ENCODE results near the gene ARHGAP40.

The ARHGAP40 gene

DNA sequence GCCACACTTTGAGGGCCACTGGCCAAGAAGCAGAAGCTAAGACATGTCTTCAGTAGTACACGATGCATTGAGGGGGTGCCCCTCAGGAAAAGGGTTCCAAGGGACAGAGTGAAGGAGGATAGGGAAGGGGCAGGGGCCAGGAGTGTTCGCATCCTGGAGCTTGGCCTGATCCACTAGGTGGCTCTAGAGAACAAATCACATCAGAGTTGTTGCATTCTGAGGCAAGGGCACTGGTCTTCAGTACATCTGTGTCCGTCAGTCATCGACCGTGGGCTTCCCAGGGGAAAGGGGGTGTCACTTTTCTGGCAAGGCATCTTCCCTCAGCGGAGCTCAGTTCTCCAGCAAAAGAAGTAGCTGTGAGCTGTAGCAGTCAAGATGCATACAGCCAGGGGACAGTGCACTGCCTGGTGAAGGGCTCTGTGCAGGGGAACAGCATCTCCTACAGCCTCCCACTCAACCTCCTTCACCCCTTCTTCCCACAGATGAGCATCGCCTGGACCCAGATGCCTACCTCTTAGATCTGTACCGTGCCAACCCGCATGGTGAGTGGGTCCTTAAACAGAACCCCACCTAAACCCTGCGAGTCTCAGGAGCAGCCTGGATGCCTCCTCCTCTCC lies 47.8 kb downstream of the ARHGAP40 start:
- in situ Hi-C loops (cut with MboI; ENCODE audit: low sequenced_read_pairs) = loop anchor here (10.0 kb wide), 2 partner anchors 105 to 395 kb away; no protein-coding TSS in a partner anchor

DNA sequence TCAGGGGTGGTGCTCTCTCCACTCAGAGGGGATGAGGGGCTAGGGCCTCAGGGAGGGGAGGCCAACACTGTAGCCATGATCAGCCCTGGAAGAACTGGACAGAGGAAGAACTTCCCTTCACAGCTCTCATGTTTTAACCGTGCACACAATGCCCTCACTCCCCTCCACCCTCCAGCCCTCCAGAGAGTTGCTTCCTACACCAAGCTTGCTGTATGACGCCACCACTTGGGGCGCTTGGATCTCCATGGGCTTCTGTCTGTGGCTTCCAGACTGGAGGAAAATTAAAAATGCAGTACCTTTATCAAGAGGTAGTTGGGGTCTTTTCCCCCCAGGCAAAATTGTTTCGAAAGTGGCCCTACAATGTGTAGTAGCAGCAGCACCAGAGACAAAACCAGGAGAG lies 48.4 kb downstream of the ARHGAP40 start:
- in situ Hi-C loops (cut with MboI; ENCODE audit: low sequenced_read_pairs) = loop anchor here (25.0 kb wide), 1 partner anchor 262 kb away; no protein-coding TSS in a partner anchor

DNA sequence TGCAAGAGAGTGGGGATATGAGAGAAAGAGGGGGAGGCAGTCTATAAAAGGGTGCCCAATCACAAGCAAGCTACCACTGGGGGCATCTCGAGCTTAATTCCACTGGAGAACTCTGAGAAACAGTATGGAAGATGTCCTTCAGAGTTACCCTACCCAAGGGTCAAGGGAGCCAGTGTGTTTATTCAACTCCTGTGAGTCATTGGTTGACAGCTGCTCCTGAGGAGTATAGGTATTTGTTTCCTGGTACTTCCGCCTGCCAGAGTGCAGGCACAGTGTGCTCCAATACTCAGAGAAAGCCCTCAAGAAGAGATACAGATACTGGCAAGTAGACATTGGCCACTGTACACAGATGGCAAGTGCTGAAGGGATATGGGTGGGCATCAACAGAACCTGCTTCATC lies 49.5 kb downstream of the ARHGAP40 start:
- in situ Hi-C loops (cut with MboI; ENCODE audit: low sequenced_read_pairs) = loop anchor here (25.0 kb wide), 1 partner anchor 261 kb away; no protein-coding TSS in a partner anchor

DNA sequence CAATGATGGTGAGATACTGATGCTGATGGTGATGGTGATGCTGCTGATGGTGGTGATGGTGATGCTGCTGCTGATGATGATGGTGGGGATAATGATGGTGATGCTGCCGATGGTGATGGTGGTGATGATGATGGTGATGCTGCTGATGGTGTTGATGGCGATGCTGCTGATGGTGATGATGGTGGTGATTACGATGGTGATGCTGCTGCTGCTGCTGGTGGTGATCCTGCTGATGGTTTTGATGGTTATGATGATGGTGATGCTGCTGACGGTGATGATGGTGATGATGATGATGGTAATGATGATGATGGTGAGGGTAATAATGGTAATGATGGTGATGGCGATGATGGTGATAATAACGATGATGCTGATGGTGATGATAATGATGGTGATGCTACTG lies 50.0 kb downstream of the ARHGAP40 start:
- in situ Hi-C loops (cut with MboI; ENCODE audit: low sequenced_read_pairs) = loop anchor here (25.0 kb wide), 1 partner anchor 261 kb away; no protein-coding TSS in a partner anchor

DNA sequence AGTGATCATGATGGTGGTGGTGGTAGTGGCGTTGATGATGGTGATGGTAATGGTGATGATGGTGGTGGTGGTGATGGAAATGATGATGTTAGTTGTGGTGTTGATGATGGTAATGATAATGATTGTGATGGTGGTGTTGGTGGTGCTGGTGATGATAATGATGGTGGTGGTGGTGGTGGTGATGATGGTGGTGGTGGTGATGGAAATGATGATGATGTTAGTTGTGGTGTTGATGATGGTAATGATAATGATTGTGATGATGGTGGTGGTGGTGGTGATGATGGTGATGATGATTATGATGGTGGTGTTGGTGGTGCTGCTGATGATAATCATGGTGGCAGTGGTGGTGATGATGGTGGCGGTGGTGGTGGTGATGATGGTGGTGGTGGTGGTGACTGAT lies 51.4 kb downstream of the ARHGAP40 start:
- in situ Hi-C loops (cut with MboI; ENCODE audit: low sequenced_read_pairs) = loop anchor here (25.0 kb wide), 1 partner anchor 259 kb away; no protein-coding TSS in a partner anchor

DNA sequence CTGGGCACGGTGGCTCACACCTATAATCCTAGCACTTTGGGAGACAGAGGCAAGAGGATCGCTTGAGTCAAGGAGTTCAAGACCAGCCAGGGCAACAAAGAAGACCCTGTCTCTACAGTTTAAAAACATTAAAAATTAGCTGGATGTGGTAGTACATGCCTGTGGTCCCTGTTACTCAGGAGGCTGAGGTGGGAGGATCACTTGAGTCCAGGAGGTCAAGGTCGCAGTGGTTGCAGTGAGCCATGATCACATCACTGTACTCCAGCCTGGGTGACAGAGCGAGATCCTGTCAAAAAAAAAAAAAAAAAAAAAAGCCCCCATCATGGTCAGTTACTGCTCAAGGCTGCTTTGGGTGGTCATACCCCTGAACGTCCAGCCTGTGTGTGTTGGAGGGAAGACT lies 55.8 kb downstream of the ARHGAP40 start:
- in situ Hi-C loops (cut with MboI; ENCODE audit: low sequenced_read_pairs) = loop anchor here (25.0 kb wide), 1 partner anchor 255 kb away; no protein-coding TSS in a partner anchor

DNA sequence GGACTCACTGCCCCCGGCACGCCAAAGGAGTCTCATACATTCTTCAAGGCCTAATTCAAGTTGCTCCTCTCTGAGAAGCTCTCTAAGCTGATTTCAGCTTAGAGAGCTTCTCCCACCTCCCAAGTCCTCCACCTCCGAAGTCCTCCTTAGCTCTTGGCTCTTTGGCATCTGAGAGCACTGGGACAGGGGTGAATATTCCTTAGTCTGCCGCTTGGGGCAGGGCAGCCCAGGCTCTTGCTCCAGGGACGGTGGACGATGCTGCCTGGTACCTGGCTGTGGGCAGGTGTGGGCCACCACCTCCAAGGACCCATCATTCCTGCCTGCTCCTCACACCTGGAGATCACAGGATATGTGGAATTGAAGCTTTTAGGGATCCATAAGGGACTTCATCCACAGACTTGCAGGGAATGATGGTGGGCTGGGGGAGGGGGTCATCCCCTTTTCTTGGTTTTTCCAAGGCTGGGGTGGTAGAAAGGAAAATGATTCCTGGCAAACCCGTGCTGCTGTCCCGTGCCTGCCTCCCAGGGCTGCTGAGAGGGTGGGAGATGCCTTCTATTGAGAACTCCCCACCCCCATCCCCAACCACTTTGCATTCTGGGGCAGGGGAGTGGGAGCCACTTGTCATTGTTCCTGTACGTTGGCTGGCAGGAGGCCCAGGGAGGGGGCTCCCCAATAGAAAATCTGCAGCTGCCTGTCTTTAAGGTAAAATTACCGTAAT lies 57.4 kb downstream of the ARHGAP40 start:
- in situ Hi-C loops (cut with MboI; ENCODE audit: low sequenced_read_pairs) = loop anchor here (25.0 kb wide), 1 partner anchor 253 kb away; no protein-coding TSS in a partner anchor

DNA sequence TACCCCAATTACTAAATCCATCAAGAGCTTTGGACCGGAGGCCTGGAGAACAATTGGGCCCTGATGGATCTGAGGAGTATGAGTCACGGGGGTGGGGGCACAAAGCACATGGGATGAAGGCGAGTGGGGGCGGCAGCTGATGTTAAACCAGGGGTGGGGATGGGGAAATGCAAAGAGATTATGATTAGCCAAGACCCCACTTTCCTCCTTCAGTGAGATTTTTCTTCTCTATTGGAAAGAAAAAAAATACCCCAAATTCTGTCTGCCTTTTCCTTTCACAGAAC lies 57.9 kb downstream of the ARHGAP40 start:
- in situ Hi-C loops (cut with MboI; ENCODE audit: low sequenced_read_pairs) = loop anchor here (25.0 kb wide), 1 partner anchor 253 kb away; no protein-coding TSS in a partner anchor

DNA sequence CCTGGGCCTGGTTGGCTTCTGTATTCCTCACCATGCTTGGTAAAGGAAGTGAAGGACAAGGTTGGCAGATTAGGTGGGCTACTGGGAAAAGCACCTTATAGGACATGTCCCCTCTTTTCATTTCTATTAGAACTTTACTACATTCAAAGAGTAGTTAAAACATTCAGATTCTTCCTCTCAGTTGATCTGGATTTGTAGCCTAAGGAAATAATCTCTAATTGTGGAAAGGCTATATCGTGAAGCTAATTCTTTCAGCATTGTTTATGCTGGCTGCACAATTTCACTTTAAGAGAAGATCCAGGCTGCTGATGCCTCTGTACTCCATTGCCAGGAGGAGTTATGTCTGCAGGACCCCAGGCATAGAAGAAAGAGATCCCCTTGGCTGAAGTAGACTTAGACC lies 58.8 kb downstream of the ARHGAP40 start:
- in situ Hi-C loops (cut with MboI; ENCODE audit: low sequenced_read_pairs) = loop anchor here (25.0 kb wide), 1 partner anchor 252 kb away; no protein-coding TSS in a partner anchor

DNA sequence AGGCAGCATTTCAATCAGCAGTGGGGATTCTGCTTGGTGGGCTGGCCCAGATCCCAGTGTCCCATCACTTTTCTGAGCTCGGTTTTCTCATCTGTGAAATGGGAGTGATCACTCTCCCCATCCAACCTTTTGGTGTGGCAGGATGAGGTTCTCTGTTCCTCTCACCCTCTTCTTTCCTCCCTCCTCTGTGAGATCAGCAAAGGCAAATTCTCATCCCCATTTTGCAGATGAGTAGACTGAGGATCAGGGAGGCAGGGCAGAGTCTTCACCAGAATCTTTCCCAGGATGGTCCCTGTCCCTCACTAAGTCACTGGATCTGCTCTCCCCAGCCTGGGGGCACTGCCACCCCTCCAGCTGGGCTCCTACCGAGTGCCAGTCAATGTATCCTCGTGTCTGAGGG lies 62.1 kb downstream of the ARHGAP40 start:
- in situ Hi-C loops (cut with MboI; ENCODE audit: low sequenced_read_pairs) = loop anchor here (25.0 kb wide), 1 partner anchor 249 kb away; no protein-coding TSS in a partner anchor

DNA sequence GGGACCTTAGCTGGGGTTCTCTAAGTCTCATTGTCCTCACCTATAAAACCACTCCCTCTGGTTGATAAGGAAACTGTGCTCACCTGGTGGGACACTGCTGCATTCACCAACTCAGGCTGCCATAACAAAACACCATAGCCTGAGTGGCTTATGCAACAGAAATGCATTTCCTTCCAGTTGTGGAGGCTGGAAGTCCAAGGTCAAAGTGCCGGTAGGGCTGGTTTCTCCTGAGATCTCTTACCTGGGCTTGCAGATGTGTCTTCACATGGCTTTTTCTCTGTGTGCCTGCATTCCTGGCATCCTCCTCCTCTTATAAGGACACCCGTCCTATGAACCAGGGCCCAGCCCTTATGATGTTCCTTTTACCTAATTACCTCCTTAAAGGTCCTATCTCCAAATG lies 62.7 kb downstream of the ARHGAP40 start:
- in situ Hi-C loops (cut with MboI; ENCODE audit: low sequenced_read_pairs) = loop anchor here (25.0 kb wide), 1 partner anchor 248 kb away; no protein-coding TSS in a partner anchor

DNA sequence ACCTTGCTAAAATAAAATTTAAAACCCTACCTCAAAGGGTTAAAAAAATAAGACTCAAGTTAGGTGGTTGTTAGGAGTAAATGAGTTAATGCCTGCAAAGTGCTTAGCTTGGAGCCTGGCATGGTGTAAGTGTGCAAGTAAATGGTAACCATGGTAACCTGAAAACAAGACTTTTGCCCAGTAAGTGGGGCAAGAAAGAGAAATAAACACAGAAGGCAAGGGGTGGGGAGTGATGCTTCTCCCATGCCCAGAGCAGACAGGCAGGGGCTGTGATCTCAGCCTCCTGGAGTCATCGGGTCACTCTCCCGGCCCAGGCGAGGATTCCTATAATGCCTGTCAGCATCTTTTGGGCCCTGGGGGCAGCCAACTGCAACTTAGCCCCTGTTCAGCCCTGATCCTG lies 63.5 kb downstream of the ARHGAP40 start:
- in situ Hi-C loops (cut with MboI; ENCODE audit: low sequenced_read_pairs) = loop anchor here (25.0 kb wide), 1 partner anchor 247 kb away; no protein-coding TSS in a partner anchor

DNA sequence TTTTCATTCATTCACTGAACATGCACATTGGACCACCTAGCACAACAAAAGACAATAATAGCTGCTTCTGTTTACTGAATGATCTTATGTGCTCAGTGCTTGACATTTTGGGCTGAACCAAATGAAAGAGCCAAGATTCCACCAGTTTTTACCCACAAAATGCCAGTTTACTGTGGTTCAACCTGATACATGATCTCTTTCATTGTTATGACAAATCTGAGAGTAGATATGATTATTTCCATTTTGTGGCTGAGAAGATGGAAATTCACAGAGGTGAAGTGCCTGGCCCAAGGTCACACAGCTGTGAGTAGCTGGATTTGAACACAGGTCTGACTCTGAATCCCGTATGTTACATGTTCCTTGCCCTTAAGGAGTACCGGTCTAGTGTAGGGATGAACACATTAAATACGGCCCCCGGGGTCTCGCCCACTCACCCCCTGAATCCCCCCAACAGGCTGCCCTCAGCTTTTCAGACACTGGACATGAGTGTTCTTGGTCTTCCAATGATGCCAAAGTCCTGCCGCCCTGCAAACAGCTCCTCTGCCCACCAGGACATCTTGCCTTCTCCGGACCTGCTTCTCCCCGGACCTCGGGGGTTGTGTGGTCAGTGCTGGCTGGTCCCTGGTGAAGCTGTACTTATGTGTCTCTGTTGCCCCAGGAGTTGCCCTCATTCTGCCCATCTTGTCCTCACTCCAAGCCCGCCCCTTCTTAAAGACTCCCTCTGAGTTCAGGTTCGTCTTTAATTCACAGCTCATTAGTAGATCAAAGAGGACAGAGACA lies 64.1 kb downstream of the ARHGAP40 start:
- in situ Hi-C loops (cut with MboI; ENCODE audit: low sequenced_read_pairs) = loop anchor here (25.0 kb wide), 1 partner anchor 247 kb away; no protein-coding TSS in a partner anchor

DNA sequence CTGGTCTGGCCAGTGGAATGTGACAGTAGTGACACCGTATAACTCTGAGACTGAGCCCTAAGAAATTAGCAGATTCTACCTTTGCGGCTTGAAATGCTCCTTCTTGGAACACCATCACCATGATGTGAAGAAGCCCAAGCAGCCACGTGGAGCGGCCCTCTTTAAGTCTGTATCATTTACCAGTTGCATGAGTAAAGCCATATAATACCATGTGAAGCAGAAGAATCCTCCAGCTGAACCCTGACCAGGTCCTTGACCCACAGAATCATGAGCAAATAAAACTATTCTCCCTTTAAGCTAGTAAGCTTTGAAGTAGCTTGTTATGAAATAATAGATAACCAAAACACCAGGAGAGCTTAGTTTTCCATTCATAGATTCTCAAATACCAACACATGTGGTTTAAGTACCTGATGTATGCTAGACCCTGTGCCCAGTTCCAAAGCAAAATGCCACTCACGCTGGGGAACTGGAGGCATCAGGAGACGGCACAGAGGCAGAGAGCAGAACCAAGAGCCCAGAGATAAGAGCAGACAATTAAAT lies 65.9 kb downstream of the ARHGAP40 start:
- in situ Hi-C loops (cut with MboI; ENCODE audit: low sequenced_read_pairs) = loop anchor here (25.0 kb wide), 1 partner anchor 245 kb away; no protein-coding TSS in a partner anchor

DNA sequence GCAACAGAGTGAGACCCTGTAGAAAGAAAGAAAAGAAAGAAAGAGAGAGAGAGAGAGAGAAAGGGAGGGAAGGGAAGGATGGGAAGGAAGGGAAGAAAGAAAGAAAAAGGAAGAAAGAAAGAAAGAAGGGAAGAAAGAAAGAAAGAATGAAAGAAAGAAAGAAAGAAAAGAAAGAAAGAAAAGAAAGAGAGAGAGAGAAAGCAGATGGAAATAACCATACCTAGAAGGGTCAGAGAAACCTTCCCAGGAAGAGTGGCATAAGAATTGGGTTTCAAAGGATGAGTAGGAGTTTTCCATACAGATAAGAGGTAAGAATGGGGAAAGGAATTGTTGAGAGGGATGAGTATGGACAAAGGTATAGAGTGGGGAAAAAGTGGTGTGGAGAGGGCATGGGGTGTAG lies 68.1 kb downstream of the ARHGAP40 start:
- in situ Hi-C loops (cut with MboI; ENCODE audit: low sequenced_read_pairs) = loop anchor here (25.0 kb wide), 1 partner anchor 243 kb away; no protein-coding TSS in a partner anchor

DNA sequence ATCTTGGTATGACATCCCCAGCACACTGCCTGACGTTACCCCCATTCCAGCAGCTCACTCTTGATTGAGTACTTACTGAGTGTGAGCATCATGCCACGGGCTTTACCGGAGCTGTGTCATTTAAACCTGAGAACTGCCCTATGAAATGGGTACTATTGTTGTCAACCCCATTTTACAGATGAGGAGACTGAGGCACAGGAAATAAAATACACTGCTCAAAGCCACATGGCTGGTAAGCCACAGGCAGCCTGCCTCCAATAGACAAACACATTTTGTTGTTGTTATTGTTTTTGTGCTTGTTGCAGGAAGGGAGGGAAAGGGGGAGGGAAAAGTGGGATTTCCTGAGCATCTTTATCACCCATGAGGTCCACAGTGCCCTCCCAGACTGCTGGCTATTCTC lies 69.2 kb downstream of the ARHGAP40 start:
- in situ Hi-C loops (cut with MboI; ENCODE audit: low sequenced_read_pairs) = loop anchor here (25.0 kb wide), 1 partner anchor 242 kb away; no protein-coding TSS in a partner anchor

DNA sequence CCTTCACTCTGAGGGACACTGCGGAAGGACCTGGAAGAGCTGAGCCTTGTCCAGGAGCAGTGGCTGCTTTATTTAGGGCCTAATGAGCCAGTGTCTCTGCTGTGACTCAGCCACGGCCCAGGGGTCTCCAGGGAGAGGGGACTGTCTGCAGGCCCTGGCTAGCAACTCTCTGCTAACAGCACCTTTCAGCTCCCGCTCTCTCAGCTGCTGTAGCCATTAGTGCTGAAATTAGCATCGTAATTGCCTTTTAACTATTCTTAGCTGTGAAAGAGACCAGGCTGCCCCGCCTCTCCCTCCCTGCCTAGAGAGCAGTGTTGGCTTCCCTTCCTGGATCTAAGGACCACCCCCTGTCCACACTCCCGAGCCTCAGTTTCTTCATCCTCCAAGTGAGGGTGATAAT lies 69.6 kb downstream of the ARHGAP40 start:
- in situ Hi-C loops (cut with MboI; ENCODE audit: low sequenced_read_pairs) = loop anchor here (25.0 kb wide), 1 partner anchor 241 kb away; no protein-coding TSS in a partner anchor

DNA sequence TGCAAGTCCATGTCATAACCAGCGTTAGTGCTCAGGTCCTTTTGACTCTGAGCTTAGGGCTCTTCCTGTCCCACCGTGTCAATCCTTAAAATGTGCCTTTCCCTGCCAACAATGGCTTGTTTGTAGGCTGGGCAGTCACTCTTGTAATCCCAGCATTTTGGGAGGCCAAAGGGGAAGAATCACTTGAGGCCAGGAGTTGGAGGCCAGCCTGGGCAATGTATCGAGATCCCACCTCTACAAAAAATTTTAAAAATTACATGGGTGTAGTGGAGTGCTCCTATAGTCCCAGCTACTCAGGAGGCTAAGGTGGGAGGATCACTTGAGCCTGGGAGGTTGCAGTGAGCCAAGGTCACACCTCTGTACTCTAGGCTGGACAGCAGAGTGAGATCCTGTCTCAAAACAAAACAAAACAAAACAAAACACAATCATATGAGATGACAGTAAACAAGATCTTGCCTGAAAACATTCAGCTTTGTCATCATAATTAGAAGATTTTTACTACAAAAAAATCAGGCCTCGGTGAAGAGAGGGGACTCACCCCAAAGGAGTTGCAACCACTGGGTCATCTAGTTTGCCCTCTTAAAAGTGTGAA lies 70.2 kb downstream of the ARHGAP40 start:
- in situ Hi-C loops (cut with MboI; ENCODE audit: low sequenced_read_pairs) = loop anchor here (25.0 kb wide), 1 partner anchor 241 kb away; no protein-coding TSS in a partner anchor

DNA sequence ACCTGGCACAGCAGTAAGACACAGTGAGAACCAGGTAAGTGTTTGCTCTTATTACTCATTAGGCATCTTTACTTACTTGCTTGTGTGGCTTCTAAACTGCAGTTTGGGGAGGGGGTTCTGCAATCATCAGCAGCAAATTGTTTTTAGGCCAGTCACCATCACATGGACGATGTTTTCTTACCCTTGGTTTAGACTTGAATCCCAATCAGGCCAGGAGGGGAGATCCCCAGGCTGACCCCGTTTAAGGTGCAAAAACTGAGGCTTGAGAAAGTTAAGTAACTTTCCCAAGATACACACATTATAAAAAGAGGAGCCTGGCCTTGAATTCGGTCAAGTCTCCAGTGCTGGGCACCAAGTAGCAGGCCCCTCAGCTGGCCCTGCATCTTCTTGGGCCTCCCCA lies 70.9 kb downstream of the ARHGAP40 start:
- in situ Hi-C loops (cut with MboI; ENCODE audit: low sequenced_read_pairs) = loop anchor here (25.0 kb wide), 1 partner anchor 240 kb away; no protein-coding TSS in a partner anchor

DNA sequence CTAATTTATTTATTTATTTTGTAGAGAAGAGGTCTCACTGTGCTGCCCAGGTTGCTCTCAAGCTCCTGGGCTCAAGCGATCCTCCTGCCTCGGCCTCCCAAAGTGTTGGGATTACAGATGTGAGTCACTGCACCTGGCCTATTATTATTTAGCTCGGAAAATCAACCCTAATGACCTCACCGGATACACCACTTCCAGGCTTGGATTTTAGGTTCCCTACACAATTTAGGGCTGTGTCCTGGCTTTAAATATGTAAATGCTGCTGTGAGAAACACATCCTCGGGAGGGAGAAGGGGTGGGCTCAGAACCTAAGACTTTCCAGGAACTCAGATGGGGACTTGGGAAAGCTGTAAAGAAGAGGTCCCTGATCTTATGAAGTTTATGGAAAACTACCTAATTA lies 71.7 kb downstream of the ARHGAP40 start:
- in situ Hi-C loops (cut with MboI; ENCODE audit: low sequenced_read_pairs) = loop anchor here (25.0 kb wide), 1 partner anchor 239 kb away; no protein-coding TSS in a partner anchor

All from HL-60/S4 (cell line).